SKM-1 (cell line): ENCODE results near the gene TMEM120B.
"Not testable (repeated sequence)": the region's sequence is repeated elsewhere in the genome, so short reads cannot be mapped to it uniquely, and the experiment has no call there.

Source experiments
- DNase-seq: peaks from one replicate; lab custom pipeline; 2025; ENCODE audit not compliant: unreplicated experiment; lab: John Stamatoyannopoulos, UW

The TMEM120B gene

DNA sequence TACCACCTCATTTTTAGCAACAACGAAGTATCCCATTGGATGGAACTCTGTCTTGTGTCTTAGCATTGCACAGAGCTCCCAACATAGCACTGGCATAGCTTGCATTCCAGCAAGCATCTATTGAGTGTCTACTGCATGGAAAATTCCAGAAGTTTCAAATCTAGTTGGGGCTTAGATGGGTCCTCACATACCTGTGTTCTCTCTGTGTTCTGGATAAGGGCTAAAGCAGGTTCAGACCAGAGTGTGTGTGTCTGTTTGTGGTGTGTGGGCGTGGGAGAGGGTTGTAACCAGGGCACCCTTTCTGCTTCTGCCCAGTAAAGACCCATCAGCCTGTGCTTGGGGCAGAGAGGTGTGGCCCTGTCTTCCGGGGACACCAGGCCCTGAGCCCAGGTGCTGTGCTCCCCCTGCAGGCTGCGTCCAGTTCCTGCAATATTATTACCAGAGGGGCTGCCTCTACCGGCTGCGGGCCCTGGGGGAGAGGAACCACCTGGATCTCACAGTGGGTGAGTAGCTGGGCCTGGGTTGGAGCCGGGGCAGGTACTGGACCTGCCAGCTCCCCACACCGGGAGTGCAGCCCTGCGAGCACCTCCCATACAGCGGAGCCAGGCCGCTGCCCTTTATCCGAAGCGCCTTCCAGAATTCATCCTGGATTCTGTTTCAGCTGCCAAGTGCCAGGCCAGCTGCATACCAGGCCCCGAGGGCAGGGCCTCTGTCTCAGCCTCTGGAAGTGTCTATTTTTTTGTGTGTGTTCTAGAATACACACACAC, 60.6 kb downstream of the TMEM120B start:
- peak; percentile 5 for DNase-seq

DNA sequence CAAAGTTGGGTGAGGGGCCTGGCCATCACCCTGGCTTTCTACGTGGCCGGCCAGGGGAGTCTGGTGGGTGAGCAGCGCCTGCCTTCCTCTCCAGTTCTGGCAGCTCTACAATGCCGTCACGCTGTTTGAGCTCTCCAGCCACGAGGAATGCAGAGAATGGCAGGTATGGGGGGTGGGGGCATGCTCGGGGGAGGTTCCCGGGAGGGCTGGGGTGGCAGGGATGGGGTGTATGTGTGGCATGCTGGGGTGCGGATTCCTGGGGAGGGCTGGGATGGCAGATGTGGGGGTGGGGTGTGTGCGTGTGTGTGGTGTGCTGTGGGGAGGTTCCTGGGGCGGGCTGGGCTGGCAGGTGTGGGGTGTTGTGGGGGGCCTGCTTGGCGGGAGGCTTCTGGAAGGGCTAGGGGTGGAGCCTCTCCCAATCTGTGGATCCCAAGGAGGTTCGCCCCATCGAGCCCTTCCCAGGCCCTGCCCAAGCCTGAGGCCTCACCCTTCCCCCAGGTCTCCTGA, 62.5 kb downstream of the TMEM120B start:
- no peak for DNase-seq

DNA sequence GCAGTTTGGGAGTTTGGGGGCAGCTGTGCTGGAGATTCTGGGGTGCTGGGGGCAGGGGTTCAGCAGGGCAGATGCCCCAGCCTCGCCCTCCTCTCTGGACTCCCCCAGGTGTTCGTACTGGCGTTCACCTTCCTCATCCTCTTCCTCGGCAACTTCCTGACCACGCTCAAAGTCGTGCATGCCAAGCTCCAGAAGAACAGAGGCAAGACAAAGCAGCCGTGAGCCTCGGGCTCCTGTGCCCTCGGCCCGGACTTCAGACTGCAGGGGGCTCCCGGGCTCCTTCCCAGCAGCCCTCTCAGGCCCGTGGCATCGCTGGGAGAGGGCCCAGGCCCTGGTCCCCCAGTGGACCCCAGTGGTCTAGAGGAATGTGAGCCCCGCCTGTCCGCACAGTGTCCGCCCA, 62.9 kb downstream of the TMEM120B start:
- no peak for DNase-seq

DNA sequence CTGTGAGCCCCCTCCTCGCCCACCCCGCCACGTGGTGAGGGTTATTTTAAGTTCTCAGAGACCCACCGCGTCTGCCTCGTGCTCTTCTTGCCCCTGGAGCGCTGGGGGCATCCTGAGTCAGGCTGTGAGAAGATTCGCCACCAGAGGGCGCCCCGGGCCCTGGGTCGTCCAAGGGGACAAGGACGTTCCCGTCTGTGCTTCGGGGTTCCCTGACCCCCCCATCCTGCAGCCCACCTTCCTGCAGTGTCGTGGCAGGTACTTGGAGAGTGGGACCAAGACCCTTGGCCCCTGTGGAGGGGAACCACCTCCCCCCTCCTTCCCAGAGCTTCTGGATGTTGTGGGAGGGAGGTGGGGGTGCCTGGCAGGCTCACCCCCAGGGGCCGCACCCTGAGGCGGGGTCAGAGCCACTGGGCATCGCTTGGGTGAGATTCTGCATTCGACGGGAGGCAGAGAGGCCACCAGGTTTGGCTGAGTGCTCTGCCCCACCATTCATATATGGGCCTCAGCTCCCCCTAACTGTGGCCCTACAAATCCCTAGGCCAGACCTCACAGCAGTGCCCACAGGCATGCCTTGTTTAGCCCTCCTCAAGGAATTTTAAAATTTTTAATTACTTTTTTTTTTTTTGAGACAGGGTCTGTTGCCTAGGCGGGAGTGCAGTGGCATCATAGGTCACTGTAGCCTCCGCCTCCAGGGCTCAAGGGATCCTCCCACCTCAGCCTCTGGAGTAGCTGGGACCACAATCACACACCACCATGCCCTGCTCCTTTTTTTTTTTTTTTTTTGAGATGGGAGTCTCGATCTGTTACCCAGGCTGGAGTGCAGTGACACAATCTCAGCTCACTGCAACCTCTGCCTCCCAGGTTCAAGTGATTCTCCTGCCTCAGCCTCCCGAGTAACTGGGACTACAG, 63.9 kb downstream of the TMEM120B start:
- peak; percentile 26 for DNase-seq

DNA sequence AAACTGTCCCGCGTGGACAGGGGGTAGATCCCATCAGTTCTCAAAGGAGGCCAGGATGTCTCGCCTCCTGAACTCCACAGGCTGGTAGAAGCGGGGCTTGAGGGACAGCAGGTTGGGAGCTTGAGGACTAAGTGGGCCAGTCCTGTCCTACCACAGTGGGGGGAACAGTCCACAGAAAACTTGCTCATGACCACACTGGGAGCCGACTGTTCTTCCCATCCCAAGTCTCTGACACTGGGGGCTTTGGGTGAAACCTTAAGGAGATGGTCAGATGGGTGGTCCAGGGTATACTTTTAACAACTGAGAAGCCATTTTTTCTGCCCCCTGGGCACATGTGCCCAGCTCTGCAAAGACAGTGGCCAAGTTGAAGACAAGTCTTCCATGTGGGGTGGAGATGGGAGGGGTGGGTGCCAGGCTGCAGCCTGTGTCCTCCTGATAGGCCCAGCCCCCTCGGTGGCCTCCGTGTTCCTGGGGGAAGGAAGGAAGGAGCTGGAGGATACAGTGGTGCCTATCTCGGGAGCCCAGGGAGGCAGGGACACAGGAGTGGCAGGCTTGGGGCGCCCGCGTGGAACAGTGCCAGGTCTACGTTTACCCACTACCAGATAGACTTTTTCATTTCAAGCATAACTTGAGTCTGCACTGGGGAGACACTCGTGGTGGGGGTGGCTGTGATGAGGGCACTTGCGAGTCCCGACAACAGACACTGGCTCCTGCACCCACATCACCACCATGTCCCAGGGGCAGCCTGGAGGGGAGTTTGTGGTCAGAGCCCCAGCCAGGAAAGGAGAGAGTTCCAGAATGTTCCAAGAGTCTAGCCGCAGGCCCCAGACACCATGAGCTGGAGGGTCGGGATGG, 66.2 kb downstream of the TMEM120B start:
- no peak for DNase-seq

DNA sequence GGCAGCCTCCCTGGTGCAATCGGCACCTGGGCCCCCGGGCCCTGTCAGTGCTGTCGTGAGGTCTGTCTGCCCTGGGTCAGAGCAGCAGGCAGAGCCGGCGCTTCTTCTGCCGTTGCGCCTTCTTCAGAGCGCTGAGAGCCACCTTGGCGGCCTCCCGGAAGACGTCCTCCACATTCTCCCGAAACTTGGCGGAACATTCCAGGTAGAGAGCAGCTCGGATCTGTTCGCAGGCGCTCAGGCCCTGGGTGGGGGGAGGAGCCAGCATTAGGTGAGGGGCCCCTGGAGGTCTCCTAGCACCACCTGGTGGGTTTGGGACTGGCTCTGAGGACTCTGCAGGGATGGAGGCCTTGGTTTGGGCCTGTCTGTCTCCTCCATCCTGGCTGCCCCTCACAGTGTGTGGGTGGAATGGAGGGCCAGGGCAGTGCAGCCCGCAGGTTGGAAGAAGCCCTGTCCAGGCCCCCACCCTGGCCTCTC, 66.9 kb downstream of the TMEM120B start:
- no peak for DNase-seq

DNA sequence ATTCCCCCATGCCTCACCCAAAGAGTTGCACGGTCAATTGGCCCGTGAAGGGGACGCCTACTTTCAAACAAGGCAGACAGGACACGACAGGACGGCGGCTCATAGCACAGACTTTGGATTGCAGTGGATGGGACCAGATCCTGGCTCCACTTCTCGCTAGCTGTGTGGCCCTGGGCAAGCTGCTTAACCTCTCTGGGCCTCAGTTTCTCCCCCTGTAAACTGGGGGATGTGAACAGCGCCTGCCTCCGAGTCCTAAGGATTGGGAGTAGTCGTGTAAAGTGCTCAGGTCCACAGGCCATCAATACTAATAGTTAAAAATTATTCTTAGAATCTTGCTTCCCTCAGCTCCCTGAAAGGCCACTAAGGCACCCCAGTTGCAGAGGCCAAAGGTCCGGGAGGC, 67.9 kb downstream of the TMEM120B start:
- no peak for DNase-seq

DNA sequence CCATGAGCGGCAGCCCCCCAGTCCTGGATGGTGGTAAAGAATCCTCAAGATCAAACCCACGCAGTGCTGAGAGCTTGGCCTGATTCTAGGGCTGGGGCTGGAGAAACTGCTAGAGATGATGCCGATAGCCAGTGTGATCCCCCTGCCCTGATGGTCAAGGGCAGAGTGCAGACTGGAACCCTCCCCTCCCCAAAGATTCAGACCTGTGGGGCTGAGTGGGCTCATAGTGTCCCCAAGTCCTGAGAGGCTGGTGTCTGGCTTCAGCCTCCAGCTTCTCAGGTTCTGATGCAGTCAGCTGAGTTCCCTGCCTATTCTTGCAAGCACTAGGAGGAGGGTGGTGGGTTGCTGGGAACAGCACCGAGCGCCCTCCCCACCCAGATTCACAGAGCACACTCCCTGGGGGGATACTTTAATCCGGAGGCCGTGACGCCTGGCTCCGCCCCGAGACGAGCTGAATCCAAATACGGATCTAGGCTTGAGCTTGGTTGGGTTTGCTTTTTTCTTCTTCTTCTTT, 69.0 kb downstream of the TMEM120B start:
- DNase-seq = no peak

DNA sequence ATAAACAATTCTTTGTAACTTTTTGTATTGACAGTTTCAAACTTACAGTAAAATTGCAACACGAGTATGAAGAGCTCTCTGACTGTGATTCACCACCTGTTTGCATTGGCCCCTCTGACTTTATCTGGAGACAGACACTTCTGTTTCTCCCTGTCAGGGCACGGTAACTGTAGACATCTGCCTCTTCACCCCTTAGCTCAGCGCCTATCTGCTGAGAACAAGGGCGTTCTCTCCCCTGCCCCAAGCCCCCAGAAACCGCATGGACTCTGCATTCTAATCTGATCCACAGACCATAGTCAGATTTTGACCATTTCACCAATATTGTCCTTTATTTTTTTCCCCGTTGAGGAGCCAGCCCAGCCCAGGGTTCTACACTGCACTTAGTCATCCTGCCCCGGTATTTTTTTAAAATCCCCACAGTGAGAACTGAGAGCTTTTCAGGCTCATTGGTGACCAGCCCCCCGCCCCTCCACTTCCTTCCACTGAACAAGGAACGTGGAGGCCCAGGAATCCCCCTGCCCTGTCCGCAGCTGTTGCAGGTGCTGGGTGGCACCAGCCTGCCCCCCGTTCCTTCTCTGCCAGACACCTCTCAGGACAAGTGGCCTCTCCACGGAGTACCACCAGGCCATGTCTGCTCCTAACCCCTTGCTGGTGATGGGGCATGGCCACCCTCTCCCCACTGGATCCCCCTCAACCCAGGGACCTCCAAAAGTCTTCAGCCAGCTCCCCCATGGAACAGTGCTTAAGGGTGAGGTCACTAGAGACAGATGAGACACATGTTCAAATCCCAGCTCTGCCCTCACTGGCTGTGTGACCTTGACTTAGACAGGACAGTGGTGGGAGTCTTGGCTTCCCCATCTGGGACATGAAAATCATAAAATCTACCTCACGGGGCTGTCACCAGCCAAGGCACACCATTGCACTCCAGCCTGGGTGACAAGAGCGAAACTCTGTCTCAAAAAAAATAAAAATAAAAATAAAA, 69.7 kb downstream of the TMEM120B start:
- no peak for DNase-seq

DNA sequence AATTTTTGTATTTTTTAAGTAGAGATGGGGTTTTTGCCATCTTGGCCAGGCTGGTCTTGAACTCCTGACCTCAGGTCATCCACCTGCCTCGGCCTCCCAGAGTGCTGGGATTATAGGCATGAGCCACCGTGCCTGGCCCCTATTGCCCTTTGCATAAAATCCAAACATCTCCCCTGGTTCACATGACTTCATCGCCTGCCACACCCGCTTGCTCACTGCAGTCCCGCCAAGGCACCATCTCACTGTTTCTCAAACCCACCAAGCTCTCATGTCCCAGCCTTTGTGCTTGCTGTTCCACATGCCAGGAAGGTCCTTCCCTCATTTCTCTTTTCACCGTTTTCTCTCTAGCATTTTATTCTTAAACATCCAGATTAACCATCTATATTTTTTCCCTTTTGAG, 71.2 kb downstream of the TMEM120B start:
- DNase-seq = no peak

DNA sequence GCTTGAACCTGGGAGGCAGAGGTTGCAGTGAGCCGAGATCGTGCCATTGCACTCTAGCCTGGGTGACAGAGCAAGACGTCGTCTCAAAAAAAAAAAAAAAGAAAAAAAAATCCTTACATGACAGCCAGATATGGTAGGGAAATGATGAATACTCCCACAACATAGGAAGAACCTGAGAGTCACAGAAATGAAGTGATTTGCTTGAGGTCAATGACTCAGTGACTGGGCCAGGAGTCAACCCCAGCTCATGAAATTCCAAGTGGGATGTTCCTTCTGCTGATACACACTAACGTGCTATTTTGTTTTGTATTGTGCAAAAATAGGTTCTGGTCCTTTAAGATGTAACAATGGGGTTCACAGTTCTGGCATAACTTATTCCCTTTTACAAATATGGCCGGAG, 71.9 kb downstream of the TMEM120B start:
- DNase-seq = no peak

DNA sequence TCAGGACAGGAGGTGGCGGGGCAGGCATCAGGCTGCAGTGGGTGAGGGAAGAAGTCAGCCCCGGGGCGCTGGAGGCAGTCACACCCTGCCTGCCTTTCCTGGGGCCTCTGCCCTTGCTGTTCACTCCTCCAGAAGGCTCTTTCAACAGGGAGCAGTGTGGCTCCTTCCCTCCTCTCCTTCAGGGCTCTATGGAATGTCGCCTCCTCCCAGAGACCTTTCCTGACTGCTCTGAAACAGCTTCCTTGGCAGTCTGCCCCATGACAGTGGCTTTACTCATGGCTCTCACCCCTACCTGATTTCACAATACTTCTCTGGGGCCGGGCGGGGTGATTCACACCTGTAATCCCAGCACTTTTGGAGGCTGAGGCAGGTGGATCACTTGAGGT, 73.9 kb downstream of the TMEM120B start:
- DNase-seq = no peak

DNA sequence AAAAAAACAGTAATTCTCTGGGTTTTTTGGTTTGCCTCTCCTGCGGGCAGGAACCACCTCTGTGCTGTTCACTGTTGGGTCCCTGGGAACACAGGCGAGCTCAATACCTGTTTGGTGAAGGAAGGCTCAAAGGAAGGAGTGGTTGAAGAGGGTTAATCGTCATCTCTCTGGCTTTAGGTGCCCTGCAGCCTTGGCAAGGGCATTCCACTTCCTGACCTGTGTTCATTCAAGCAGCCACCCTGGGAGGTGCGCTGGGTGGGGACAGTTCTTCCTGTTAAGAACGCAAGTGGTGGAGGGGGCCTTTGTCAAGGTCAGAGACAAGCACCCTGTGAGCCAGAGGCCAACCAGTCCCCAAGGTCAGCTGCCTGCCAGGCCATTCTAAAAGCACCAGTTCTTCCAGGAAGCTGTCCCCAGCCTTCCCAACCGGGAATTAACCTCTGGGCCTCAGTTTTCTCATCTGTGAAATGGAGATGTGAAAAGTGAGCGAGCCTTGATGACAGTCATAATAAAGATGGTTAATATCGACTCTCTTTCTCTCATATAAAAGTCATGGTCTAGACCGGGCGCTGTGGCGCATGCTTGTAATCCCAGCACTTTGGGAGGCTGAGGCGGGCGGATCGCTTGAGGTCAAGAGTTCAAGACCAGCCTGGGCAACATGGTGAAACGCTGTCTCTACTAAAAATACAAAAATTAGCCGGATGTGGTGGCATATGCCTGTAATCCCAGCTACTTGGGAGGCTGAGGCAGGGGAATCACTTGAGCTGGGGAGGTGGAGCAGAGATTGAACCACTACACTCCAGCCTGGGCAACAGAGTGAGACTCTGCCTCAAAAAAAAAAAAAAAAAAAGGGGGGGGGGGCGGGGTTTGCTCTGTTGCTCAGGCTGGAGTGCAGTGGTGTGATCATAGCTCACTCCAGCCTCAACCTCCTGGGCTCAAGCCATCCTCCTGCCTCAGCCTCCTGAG, 74.8 kb downstream of the TMEM120B start:
- no peak for DNase-seq

DNA sequence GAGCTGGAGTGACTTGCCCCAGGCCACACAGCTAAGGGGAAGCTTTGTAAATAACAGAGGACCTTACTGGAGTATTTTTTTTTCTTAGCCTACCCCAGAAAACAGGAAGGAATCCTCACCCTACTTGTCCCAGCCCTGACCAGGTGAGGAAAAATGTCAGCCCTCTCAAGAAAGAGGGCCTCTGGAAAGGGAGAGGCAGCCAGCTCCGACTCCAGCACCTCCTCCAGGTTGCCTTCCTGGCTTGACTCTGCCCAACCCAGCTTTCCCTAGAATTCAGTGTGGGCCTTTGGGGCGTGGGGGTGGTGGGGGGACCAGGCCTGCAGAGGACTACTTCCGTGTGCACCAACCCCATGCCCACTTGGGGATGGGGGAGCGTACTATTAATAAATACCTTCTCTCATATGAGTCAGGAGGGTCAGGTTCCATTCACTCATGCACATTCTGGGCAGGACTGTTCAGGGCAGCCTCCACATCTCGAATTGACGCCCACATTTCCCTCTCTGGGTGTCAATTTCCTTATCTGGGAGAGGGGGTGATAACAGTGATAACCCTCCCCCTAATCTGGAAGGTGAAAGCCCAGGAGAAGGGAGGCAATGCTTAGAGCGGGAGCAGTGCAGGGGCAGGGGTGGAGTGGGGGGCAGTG, 75.7 kb downstream of the TMEM120B start:
- DNase-seq = no peak

DNA sequence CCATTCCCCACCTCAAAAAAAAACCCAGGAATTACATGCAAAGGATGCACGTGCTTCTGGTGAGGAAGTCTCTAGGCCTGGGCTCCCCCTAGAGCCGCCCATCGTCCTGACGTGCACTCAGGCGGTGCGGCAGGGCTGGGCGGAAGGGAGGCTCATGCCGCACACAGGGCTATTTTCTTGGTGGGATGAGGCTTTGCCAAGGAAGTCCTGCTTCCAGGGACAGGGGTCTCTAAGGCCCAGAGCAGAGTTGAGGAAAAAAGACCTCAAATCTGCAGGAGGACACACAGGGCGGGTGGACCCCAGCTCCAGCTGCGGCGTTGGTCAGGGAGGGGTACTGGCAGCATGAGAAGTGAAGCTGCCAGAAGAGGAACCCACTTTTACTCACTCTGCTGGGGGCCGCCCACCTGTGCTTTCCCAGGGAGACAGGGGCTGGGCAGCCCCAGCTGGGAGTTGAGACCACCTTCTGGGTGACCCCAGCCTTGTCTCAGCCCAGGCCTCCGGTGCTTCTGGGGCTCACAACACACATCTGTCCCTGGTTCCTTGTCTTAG, 76.8 kb downstream of the TMEM120B start:
- no peak for DNase-seq

DNA sequence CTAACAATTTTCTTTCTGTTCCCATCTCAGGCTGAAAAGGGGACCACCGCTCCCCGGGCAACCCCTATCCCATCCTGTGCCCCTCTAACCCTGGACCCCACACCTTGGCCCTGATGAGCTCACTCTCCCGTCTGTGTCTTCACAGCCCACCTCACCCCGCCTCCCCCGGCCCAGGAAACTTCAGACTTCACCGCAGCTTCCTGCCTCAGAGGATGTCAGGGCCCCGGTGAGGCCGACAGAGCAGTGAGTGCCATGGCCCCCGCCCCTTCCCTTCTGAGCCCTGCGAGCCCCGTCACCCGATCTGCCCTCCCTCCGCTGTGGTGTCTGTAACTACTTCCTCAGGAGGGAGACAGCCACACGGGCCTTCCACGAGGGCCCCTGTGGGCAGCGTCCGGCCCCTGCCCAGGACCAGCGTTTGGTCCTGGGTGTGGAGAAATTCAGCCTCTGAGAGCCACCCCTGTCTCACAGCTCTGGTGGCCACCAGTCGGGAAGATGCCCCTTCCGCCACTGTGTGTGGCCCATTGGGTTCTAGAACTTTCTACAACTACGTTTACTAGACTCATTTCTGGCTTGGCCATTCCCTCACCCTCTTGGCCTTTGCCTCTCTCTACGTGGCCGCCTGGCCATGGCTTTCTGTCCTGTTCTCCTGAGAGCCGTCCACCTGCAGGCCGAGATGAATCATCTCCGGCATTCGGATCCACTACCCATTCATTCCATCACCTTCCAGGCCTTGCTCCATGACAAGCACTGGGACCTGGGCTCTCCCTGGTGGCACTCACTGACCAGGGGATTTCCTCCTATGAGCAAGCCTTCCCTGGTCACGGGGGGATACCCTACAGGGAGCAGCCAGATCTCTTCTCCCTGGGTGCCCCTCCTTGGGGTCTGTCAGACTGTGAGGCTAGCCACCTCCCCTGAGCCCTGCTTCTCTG, 77.5 kb downstream of the TMEM120B start:
- peak; percentile 29 for DNase-seq

DNA sequence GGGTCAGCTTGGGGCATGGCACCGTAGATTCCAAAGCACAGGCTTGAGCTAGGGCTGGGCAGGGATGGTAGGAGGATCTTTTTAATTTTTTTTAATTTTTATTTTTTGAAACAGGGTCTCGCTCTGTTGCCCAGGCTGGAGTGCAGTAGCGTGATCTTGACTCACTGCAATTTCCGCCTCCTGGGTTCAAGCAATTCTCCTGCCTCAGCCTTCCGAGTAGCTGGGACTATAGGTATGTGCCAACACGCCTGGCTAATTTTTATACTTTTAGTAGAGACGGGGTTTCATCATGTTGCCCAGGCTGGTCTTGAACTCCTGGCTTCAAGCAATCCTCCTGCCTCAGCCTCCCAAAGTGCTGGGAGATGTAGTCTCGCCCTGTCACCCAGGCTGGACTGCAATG, 78.2 kb downstream of the TMEM120B start:
- DNase-seq = not testable (repeated sequence)
